ENCODE data around the gene USP17L30. TPM values are rescaled to one million over a fixed set of nuclear protein-coding genes. Genes with fewer than 3 reads are reported as not detected.
"Not testable (repeated sequence)": the region's sequence is repeated elsewhere in the genome, so short reads cannot be mapped to it uniquely, and the experiment has no call there.

USP17L30 gene
- not detected in 2 replicates for total RNA-seq (2014; rRNA removed; shearing (Covaris generic))
- polyA plus RNA-seq (2016; fragmentation: Nextera tagmentation; extraction: Ambion mirVana): not detected in 2 replicates

- WGBS, 2 experiments (ENCODE audit: low coverage in 1 of 2, low lambda C conversion rate in 2 of 2, missing lambda C conversion rate in 2 of 2): no CpG with 5 or more reads among the region's 15 CpGs
- H3K9me2 ChIP-seq (ENCODE audit: insufficient read depth); H3K27ac ChIP-seq; in situ Hi-C loops (cut with MboI); H3K27me3 ChIP-seq (replicated peaks; ENCODE audit: insufficient read depth); H3K4me2 ChIP-seq (ENCODE audit: unreplicated experiment); H3F3A ChIP-seq (ENCODE audit: insufficient read depth); H2AFZ ChIP-seq; H3K4me3 ChIP-seq; H3K36me3 ChIP-seq (ENCODE audit: low read depth); DNase-seq; H3K9ac ChIP-seq; H4K20me1 ChIP-seq (ENCODE audit: insufficient read depth); H3K79me2 ChIP-seq (ENCODE audit: insufficient read depth); H3K9me3 ChIP-seq (ENCODE audit: low read depth); H3K4me1 ChIP-seq (ENCODE audit: insufficient read depth): not testable (repeated sequence)
Observed at GRCh38 chr4:9362829-9363228, at the start of gene USP17L30. Gene USP17L30, plus strand, starts transcription at chr4:9363129. Its CDS starts 0 bp downstream, at chr4:9363129.

- H3K27me3 ChIP-seq (replicated peaks; ENCODE audit: insufficient read depth); H3K9ac ChIP-seq; H2AFZ ChIP-seq; DNase-seq; H3K9me2 ChIP-seq (ENCODE audit: insufficient read depth); H3K4me1 ChIP-seq (ENCODE audit: insufficient read depth); H3K27ac ChIP-seq; H3K36me3 ChIP-seq (ENCODE audit: low read depth); H3K4me3 ChIP-seq; in situ Hi-C loops (cut with MboI); H3K79me2 ChIP-seq (ENCODE audit: insufficient read depth); H3K4me2 ChIP-seq (ENCODE audit: unreplicated experiment); H3K9me3 ChIP-seq (ENCODE audit: low read depth); H4K20me1 ChIP-seq (ENCODE audit: insufficient read depth); H3F3A ChIP-seq (ENCODE audit: insufficient read depth): not testable (repeated sequence)
- WGBS, 2 experiments (ENCODE audit: low coverage in 1 of 2, low lambda C conversion rate in 2 of 2, missing lambda C conversion rate in 2 of 2): 47 to 50% methylated on average over 4 to 5 of the region's 13 CpGs
Observed at GRCh38 chr4:9324191-9324590, 38.7 kb upstream of the USP17L30 start.

DNA sequence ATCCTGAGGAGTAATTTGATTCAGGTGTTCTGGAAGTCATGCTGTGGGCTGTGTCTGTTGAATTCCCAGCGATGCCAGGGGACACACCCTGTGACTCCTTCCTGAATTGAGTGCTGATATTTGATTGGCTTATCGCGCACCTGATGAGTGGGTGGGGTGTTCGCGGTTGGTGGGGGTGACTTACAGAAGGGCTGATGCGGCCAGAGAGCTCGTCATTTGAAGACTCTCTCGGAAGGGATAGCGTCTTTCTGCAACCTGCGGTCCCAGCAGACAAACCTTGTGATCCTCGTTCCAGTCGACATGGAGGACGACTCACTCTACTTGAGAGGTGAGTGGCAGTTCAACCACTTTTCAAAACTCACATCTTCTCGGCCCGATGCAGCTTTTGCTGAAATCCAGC is 38.1 kb upstream of the USP17L30 start, which contains the start of gene USP17L24:
TSS of gene USP17L24 (plus strand) at position 301 of the 400 bp plus-strand sequence. CDS start at position 301, 0 bp downstream.
- H3K27me3 ChIP-seq (replicated peaks; ENCODE audit: insufficient read depth); DNase-seq; H3K4me1 ChIP-seq (ENCODE audit: insufficient read depth); H3K79me2 ChIP-seq (ENCODE audit: insufficient read depth); H3K36me3 ChIP-seq (ENCODE audit: low read depth); in situ Hi-C loops (cut with MboI); H3K4me3 ChIP-seq; H3K4me2 ChIP-seq (ENCODE audit: unreplicated experiment); H2AFZ ChIP-seq; H3K9ac ChIP-seq; H3K27ac ChIP-seq; H3K9me3 ChIP-seq (ENCODE audit: low read depth); H4K20me1 ChIP-seq (ENCODE audit: insufficient read depth); H3F3A ChIP-seq (ENCODE audit: insufficient read depth); H3K9me2 ChIP-seq (ENCODE audit: insufficient read depth): not testable (repeated sequence)
- WGBS, 2 experiments (ENCODE audit: low coverage in 1 of 2, low lambda C conversion rate in 2 of 2, missing lambda C conversion rate in 2 of 2): no CpG with 5 or more reads among the region's 15 CpGs

- H3K79me2 ChIP-seq (ENCODE audit: insufficient read depth); in situ Hi-C loops (cut with MboI): not testable (repeated sequence)
- no CpG with 5 or more reads among the region's 15 CpGs for WGBS, 2 experiments (ENCODE audit: low coverage in 1 of 2, low lambda C conversion rate in 2 of 2, missing lambda C conversion rate in 2 of 2)
Observed at GRCh38 chr4:9329611-9330010, 33.3 kb upstream of the USP17L30 start, which contains the start of gene USP17L25. Gene USP17L25, plus strand, starts transcription at chr4:9329911. Its CDS starts 0 bp downstream, at chr4:9329911.

DNA sequence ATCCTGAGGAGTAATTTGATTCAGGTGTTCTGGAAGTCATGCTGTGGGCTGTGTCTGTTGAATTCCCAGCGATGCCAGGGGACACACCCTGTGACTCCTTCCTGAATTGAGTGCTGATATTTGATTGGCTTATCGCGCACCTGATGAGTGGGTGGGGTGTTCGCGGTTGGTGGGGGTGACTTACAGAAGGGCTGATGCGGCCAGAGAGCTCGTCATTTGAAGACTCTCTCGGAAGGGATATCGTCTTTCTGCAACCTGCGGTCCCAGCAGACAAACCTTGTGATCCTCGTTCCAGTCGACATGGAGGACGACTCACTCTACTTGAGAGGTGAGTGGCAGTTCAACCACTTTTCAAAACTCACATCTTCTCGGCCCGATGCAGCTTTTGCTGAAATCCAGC is 28.6 kb upstream of the USP17L30 start, which contains the start of gene USP17L26:
TSS of gene USP17L26 (plus strand) at position 301 of the 400 bp plus-strand sequence. CDS start at position 301, 0 bp downstream.
- H4K20me1 ChIP-seq (ENCODE audit: insufficient read depth); H2AFZ ChIP-seq; H3K9me2 ChIP-seq (ENCODE audit: insufficient read depth); H3K36me3 ChIP-seq (ENCODE audit: low read depth); DNase-seq; H3K9me3 ChIP-seq (ENCODE audit: low read depth); H3K4me2 ChIP-seq (ENCODE audit: unreplicated experiment); H3K4me1 ChIP-seq (ENCODE audit: insufficient read depth); in situ Hi-C loops (cut with MboI); H3F3A ChIP-seq (ENCODE audit: insufficient read depth); H3K27me3 ChIP-seq (replicated peaks; ENCODE audit: insufficient read depth); H3K4me3 ChIP-seq; H3K27ac ChIP-seq; H3K79me2 ChIP-seq (ENCODE audit: insufficient read depth); H3K9ac ChIP-seq: not testable (repeated sequence)
- WGBS, 2 experiments (ENCODE audit: low coverage in 1 of 2, low lambda C conversion rate in 2 of 2, missing lambda C conversion rate in 2 of 2): no CpG with 5 or more reads among the region's 15 CpGs

More at GRCh38 chr4:9329611-9330010, 33.3 kb upstream of the USP17L30 start, which contains the start of gene USP17L25:
- H3K9ac ChIP-seq; DNase-seq; H3F3A ChIP-seq (ENCODE audit: insufficient read depth); H4K20me1 ChIP-seq (ENCODE audit: insufficient read depth); H3K27ac ChIP-seq; H3K4me3 ChIP-seq; H3K4me2 ChIP-seq (ENCODE audit: unreplicated experiment); H3K9me3 ChIP-seq (ENCODE audit: low read depth); H3K27me3 ChIP-seq (replicated peaks; ENCODE audit: insufficient read depth); H3K36me3 ChIP-seq (ENCODE audit: low read depth); H3K4me1 ChIP-seq (ENCODE audit: insufficient read depth); H2AFZ ChIP-seq; H3K9me2 ChIP-seq (ENCODE audit: insufficient read depth): not testable (repeated sequence)

DNA sequence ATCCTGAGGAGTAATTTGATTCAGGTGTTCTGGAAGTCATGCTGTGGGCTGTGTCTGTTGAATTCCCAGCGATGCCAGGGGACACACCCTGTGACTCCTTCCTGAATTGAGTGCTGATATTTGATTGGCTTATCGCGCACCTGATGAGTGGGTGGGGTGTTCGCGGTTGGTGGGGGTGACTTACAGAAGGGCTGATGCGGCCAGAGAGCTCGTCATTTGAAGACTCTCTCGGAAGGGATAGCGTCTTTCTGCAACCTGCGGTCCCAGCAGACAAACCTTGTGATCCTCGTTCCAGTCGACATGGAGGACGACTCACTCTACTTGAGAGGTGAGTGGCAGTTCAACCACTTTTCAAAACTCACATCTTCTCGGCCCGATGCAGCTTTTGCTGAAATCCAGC is 23.8 kb upstream of the USP17L30 start, which contains the start of gene USP17L5:
TSS of gene USP17L5 (plus strand) at position 301 of the 400 bp plus-strand sequence. CDS start at position 301, 0 bp downstream.
- not testable (repeated sequence) for H3K79me2 ChIP-seq (ENCODE audit: insufficient read depth)

DNA sequence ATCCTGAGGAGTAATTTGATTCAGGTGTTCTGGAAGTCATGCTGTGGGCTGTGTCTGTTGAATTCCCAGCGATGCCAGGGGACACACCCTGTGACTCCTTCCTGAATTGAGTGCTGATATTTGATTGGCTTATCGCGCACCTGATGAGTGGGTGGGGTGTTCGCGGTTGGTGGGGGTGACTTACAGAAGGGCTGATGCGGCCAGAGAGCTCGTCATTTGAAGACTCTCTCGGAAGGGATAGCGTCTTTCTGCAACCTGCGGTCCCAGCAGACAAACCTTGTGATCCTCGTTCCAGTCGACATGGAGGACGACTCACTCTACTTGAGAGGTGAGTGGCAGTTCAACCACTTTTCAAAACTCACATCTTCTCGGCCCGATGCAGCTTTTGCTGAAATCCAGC is 19.1 kb upstream of the USP17L30 start, which contains the start of gene USP17L27:
TSS of gene USP17L27 (plus strand) at position 301 of the 400 bp plus-strand sequence. CDS start at position 301, 0 bp downstream.
- DNase-seq; H4K20me1 ChIP-seq (ENCODE audit: insufficient read depth); H3K9ac ChIP-seq; H3K4me3 ChIP-seq; H3K4me2 ChIP-seq (ENCODE audit: unreplicated experiment); H3K36me3 ChIP-seq (ENCODE audit: low read depth); H3K27me3 ChIP-seq (replicated peaks; ENCODE audit: insufficient read depth); H3K27ac ChIP-seq; H3K4me1 ChIP-seq (ENCODE audit: insufficient read depth); H3F3A ChIP-seq (ENCODE audit: insufficient read depth); H3K9me3 ChIP-seq (ENCODE audit: low read depth); in situ Hi-C loops (cut with MboI); H3K9me2 ChIP-seq (ENCODE audit: insufficient read depth); H2AFZ ChIP-seq; H3K79me2 ChIP-seq (ENCODE audit: insufficient read depth): not testable (repeated sequence)
- no CpG with 5 or more reads among the region's 15 CpGs for whole genome bisulfite sequencing, 2 experiments (ENCODE audit: low coverage in 1 of 2, low lambda C conversion rate in 2 of 2, missing lambda C conversion rate in 2 of 2)

More for the DNA sequence above, 23.8 kb upstream of the USP17L30 start, which contains the start of gene USP17L5:
- H3F3A ChIP-seq (ENCODE audit: insufficient read depth); H3K27me3 ChIP-seq (replicated peaks; ENCODE audit: insufficient read depth); H2AFZ ChIP-seq; H3K27ac ChIP-seq; H3K9ac ChIP-seq; H3K4me1 ChIP-seq (ENCODE audit: insufficient read depth); H3K9me2 ChIP-seq (ENCODE audit: insufficient read depth); DNase-seq; in situ Hi-C loops (cut with MboI); H4K20me1 ChIP-seq (ENCODE audit: insufficient read depth); H3K4me2 ChIP-seq (ENCODE audit: unreplicated experiment); H3K9me3 ChIP-seq (ENCODE audit: low read depth); H3K4me3 ChIP-seq; H3K36me3 ChIP-seq (ENCODE audit: low read depth): not testable (repeated sequence)
- WGBS, 2 experiments (ENCODE audit: low coverage in 1 of 2, low lambda C conversion rate in 2 of 2, missing lambda C conversion rate in 2 of 2): no CpG with 5 or more reads among the region's 15 CpGs

Measured in GM23248 (cell line).